GM12872 (cell line): ENCODE data around the gene PLCL1.

ENCODE experiments used
- TF ChIP-seq, protein P1 (sequence below): IDR thresholded peaks from 3 replicates; pipeline ENCODE4 v1.5.1; 2011; ENCODE audit warnings: low read depth, mild to moderate bottlenecking, low read length, moderate library complexity; ENCODE audit not compliant: insufficient read depth

The PLCL1 gene

DNA sequence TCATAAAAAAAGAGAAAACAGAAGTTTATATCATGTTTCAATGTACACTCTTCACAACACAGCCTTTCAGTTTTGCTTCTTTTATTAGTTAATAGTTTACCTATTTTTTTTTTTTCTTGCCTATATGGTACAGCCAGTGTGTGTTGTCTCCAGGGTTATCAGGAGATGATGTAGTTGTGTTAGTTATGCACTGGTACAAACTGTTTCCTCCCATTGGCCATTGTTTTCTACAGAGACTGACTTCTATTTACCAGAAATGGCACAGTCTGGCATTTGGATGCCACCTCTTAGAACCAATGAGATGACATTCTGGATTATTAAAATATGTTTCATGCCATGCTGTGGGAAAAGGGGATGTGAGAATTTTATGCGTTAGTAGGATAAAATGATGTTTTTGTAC, 339.4 kb downstream of the PLCL1 start:
- TF ChIP-seq, protein P1, sequence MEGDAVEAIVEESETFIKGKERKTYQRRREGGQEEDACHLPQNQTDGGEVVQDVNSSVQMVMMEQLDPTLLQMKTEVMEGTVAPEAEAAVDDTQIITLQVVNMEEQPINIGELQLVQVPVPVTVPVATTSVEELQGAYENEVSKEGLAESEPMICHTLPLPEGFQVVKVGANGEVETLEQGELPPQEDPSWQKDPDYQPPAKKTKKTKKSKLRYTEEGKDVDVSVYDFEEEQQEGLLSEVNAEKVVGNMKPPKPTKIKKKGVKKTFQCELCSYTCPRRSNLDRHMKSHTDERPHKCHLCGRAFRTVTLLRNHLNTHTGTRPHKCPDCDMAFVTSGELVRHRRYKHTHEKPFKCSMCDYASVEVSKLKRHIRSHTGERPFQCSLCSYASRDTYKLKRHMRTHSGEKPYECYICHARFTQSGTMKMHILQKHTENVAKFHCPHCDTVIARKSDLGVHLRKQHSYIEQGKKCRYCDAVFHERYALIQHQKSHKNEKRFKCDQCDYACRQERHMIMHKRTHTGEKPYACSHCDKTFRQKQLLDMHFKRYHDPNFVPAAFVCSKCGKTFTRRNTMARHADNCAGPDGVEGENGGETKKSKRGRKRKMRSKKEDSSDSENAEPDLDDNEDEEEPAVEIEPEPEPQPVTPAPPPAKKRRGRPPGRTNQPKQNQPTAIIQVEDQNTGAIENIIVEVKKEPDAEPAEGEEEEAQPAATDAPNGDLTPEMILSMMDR, result no peak

DNA sequence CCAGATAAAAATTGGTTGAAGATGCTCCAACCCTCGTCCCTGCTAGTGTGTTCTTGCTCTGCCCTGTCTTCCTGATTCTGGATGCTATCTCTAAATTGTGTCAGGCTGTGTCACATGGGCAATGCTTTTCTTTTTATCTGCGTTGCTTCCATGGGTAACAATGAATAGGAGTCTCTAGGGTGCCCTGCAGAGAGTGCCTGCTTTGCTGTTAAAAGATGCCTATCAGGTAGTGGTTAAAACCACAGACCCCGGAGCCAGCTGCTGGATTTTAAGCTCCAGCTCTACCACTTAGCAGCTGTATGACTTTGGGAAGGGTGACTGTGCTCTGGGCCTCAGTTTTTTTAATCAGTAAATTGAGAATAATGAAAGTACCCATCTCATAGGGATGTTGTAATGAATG, 340.3 kb downstream of the PLCL1 start:
- TF ChIP-seq, protein P1, result no peak

DNA sequence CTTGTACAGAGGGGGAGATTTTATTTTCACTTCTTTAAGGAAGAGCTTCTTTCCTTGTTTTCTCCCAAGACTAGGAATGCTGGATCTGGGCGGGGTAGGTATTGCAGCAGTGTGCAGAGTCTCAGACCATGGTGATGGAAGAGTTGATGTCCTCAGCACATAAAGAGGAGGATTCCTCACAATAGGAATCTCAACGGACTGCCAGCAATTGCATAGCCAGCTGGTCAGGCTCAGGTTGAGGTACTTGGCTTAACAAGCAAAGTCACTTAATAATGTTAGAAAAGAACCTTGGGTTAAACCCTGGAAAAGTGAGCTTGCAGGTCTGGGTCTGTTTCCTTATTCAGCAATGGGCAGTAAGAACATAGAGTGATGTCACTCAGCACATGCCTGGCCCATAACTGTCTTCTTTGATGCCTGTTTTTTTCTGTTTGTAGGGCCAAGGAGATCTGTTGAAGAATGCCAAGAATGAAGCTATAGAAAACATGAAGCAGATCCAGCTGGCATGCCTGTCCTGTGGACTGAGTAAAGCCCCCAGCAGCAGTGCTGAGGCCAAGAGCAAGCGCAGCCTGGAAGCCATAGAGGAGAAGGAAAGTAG, 342.1 kb downstream of the PLCL1 start:
- TF ChIP-seq, protein P1, result no peak

DNA sequence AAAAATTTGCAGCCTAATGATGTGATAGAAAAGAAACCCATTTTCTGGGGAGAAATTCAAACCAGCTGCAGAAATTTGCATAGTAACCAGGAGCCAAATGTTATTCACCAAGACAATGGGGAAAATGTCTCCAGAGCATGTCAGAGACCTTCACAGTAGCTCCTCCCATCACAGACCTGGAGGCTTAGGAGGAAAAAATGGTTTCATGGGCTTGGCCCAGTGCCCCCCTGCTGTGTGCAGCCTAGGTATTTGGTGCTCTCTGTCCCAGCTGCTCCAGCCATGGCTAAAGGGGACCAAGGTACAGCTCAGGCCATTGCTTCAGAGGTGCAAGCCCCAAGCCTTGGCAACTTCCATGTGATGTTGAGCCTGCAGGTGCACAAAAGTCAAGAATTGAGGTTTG, 352.9 kb downstream of the PLCL1 start:
- TF ChIP-seq, protein P1, result no peak

DNA sequence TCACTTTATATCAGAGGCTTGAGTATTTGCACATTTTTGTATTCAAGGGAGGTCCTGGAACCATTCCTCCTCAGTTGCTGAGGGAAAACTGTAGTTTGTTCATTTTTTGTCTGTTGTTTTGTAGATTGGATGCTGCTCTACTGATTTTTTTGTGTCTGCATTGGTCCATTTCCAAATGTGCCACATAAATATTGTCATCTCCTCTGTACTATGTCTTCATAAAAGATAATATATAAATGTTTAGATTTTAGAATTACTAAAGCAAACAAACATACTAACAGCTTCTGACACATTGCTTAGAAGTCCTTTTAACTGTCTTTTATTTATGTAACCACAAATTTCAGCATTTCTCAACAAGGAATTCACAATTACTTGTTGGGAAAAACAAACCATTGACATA, 356.8 kb downstream of the PLCL1 start:
- TF ChIP-seq, protein P1, result no peak

DNA sequence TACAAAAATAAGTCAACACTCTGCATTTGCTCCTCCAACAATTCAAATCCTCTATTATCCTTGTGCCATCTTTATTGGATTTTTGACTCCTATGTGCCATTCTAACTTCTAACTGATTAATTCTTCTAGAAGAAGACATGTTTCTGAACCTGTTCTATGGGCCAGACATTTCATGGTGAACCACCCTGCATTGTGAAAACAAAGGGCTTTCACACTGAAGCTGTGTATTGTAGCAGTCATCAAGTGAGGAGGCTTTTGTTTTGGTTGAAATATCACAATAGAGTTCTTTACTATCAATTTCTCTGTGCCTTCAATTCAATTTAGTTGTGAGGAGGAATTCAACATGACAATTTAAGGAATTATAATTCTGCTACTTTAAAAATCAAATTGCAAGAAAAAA, 357.9 kb downstream of the PLCL1 start:
- TF ChIP-seq, protein P1, result no peak

DNA sequence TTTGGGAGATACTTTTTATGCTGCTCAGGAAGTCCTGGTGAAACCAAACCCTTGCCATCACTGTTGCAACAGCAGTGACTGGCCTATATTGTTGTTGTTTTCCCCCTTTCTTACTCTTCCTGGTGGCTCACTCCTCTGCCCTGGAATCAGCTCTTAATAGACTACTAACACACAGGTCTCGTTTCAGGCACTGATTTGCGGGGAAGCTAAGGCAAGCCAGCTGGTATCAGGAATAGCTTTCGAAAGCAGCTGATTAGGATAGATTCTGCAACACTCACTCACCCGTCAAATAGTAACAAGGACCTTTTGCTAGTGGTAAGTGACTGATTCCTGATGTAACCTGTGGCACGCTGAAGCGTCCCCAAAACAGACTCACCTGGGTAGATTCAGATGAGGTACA, 360.4 kb downstream of the PLCL1 start:
- TF ChIP-seq, protein P1, result no peak
